ENCODE results near the gene TSPAN4. TPM values are rescaled to one million over a fixed set of nuclear protein-coding genes. Genes with fewer than 3 reads are reported as not detected.
A peak's percentile ranks its signal among the peaks of the same experiment; 100 is the strongest.

The TSPAN4 gene
- total RNA-seq, 1 donor from 2014 or later, result 2.3 TPM

DNA sequence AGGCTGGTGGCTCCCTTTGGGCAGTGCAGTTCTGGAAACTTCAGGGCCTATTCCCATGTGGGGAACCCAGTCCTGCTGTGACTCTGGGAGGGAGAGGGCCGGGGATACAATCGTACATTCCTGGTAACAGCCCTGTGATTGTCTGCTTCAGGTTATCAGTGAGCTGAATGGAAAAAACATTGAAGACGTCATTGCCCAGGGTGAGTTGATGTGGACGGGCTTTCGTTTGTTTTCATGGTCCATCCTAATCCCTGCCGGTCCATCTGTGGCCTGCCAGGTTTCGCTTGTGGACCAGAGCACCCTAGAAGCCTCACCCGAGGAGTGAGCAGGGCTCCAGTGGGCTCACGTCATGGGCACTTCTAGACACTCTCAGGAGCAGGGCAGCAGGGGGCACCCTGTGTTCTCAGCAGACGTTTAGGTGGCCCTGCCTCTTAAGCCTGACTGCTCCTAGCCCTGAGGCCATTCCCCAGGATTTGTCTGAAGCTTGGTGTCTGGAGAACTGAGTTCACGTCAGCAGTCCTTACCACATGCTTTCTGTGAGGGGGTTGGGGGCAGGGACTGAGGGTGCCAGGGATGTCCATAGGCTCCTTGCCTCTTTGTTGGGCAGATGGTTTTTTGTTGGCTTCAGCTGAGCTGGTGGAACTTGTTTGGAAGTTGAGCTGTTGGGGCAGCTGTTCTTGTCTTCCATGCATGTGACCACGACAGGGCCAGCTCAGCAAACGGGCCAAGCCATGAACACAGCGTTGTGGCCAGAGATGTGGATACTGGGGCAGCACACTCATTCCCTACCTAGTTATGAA lies 31.0 kb upstream of the TSPAN4 start:
- ChIA-PET POLR2A (interaction anchor here (0.6 to 1.3 kb wide), 6 partner anchors 8 to 506 kb away, joined by 3 to 19 read pairs (median 4); partner anchors contain the start of genes PNPLA2 and TSPAN4), CTCF (no interaction called here)
- H3K4me1 Mint-ChIP-seq, result peaks cover 33% of the 10 kb centered on the region
- intact Hi-C loops (cut with micrococcal nuclease), result no loop called here
- peaks cover 39% of the 10 kb centered on the region for H3K36me3 Mint-ChIP-seq (ENCODE audit: low read depth)
- DNase-seq (no peak), ATAC-seq (ENCODE audit: low read depth) (no peak)
- H3K4me3 Mint-ChIP-seq, result peak overlapping the region; percentile 87
- H3K9me3 Mint-ChIP-seq, result no peaks in the 10 kb centered on the region
- H3K27me3 Mint-ChIP-seq, result no peaks in the 10 kb centered on the region
- TF ChIP-seq, protein P1, sequence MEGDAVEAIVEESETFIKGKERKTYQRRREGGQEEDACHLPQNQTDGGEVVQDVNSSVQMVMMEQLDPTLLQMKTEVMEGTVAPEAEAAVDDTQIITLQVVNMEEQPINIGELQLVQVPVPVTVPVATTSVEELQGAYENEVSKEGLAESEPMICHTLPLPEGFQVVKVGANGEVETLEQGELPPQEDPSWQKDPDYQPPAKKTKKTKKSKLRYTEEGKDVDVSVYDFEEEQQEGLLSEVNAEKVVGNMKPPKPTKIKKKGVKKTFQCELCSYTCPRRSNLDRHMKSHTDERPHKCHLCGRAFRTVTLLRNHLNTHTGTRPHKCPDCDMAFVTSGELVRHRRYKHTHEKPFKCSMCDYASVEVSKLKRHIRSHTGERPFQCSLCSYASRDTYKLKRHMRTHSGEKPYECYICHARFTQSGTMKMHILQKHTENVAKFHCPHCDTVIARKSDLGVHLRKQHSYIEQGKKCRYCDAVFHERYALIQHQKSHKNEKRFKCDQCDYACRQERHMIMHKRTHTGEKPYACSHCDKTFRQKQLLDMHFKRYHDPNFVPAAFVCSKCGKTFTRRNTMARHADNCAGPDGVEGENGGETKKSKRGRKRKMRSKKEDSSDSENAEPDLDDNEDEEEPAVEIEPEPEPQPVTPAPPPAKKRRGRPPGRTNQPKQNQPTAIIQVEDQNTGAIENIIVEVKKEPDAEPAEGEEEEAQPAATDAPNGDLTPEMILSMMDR (IDR thresholded peaks at IDR 0.05), result no peak
- peak overlapping the region; percentile 73 for H3K27ac Mint-ChIP-seq

DNA sequence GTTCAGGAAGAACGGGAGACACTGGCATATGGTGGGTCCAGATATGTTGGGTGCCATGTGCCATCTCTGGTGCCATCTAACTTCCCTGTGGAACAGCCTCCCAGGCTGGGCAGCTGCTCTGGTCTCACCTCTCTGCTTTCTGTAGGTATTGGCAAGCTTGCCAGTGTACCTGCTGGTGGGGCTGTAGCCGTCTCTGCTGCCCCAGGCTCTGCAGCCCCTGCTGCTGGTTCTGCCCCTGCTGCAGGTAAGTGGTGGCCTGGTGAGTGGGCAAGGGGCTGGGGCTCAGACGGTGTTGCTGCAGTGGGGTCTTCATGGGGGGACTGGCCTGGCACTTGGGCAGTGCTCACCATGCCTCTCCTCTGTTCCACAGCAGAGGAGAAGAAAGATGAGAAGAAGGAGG lies 30.3 kb upstream of the TSPAN4 start:
- TF ChIP-seq, protein P1 (IDR thresholded peaks at IDR 0.05), result no peak
- H3K36me3 Mint-ChIP-seq (ENCODE audit: low read depth), result peaks cover 39% of the 10 kb centered on the region
- H3K4me3 Mint-ChIP-seq, result peak overlapping the region; percentile 48
- no peaks in the 10 kb centered on the region for H3K9me3 Mint-ChIP-seq
- DNase-seq (no peak), ATAC-seq (ENCODE audit: low read depth) (no peak)
- H3K27me3 Mint-ChIP-seq, result no peaks in the 10 kb centered on the region
- intact Hi-C loops (cut with micrococcal nuclease), result no loop called here
- ChIA-PET CTCF (no interaction called here), POLR2A (interaction anchor here (0.9 to 1.3 kb wide), 2 partner anchors 17 to 31 kb away, joined by 3 to 4 read pairs; partner anchors contain the start of gene TSPAN4)
- H3K4me1 Mint-ChIP-seq, result peaks cover 33% of the 10 kb centered on the region
- H3K27ac Mint-ChIP-seq, result peak overlapping the region; percentile 41

- CTCF ChIA-PET, result no interaction called here
- peaks cover 39% of the 10 kb centered on the region for H3K36me3 Mint-ChIP-seq (ENCODE audit: low read depth)
- no peak overlapping the region for H3K27ac Mint-ChIP-seq
Measured at GRCh38 chr11:813072-813455, 29.6 kb upstream of the TSPAN4 start.

DNA sequence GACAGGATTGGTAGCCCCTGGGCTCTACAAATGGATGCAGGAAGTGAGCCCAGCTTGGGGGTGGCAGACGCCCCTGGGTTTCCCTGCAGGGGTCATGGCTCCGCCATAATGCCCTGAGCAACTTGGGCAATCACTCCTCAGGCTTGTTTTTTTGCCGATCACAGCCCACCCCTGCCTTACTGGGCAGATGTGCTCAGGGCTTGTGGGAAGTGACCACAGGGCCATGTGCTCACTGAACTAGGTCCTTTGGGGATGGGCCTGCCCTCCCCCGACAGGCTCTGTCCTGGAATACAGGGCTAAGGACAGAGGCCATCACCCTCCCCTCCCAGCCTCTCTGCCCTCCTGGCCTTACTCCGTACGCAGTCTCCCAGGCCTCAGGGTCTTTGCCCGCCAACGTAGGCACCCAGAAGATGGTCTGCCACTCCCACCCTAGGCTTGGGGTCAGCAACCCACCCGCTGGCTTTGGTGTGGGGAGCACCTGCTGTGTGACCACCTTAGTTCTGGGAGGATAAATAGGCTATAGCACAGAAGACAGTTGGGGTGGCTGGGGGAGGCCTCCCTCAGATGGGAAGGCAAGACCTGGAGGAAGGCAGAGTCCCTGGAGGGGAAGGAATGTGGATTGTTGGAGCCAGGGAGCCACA lies 29.1 kb upstream of the TSPAN4 start:
- Mint-ChIP-seq H3K4me1 (peaks cover 27% of the 10 kb centered on the region), H3K4me3 (no peak overlapping the region), H3K27ac (no peak overlapping the region), H3K27me3 (no peaks in the 10 kb centered on the region), H3K36me3 (ENCODE audit: low read depth) (peaks cover 39% of the 10 kb centered on the region), H3K9me3 (no peaks in the 10 kb centered on the region)
- TF ChIP-seq, protein P1 (IDR thresholded peaks at IDR 0.05), result no peak
- ATAC-seq (ENCODE audit: low read depth) (no peak), DNase-seq (no peak)
- CTCF ChIA-PET, result no interaction called here
- intact Hi-C loops (cut with micrococcal nuclease), result no loop called here
- POLR2A ChIA-PET, result interaction anchor here (1.1 kb wide), 1 partner anchor 17 kb away, joined by 4 read pairs; no protein-coding TSS in a partner anchor

More at GRCh38 chr11:813072-813455, 29.6 kb upstream of the TSPAN4 start:
- DNase-seq (no peak), ATAC-seq (ENCODE audit: low read depth) (no peak)
- intact Hi-C loops (cut with micrococcal nuclease), result no loop called here
- Mint-ChIP-seq H3K27me3 (no peaks in the 10 kb centered on the region), H3K4me3 (no peak overlapping the region), H3K4me1 (peaks cover 29% of the 10 kb centered on the region), H3K9me3 (no peaks in the 10 kb centered on the region)
- POLR2A ChIA-PET, result interaction anchor here (0.9 to 1.3 kb wide), 3 partner anchors 16 to 30 kb away, joined by 3 to 4 read pairs (median 4); partner anchors contain the start of gene TSPAN4
- TF ChIP-seq, protein P1 (IDR thresholded peaks at IDR 0.05), result no peak
